GM19372 (cell line): ENCODE data around the gene BLOC1S3.

ENCODE experiments used
- ATAC-seq: cut with Tn5 transposase; IDR thresholded peaks from one replicate; pipeline ENCODE4 v1.9.1; 2021; ENCODE audit warnings: mild to moderate bottlenecking, low read depth, moderate library complexity; ENCODE audit not compliant: unreplicated experiment

BLOC1S3 gene

DNA sequence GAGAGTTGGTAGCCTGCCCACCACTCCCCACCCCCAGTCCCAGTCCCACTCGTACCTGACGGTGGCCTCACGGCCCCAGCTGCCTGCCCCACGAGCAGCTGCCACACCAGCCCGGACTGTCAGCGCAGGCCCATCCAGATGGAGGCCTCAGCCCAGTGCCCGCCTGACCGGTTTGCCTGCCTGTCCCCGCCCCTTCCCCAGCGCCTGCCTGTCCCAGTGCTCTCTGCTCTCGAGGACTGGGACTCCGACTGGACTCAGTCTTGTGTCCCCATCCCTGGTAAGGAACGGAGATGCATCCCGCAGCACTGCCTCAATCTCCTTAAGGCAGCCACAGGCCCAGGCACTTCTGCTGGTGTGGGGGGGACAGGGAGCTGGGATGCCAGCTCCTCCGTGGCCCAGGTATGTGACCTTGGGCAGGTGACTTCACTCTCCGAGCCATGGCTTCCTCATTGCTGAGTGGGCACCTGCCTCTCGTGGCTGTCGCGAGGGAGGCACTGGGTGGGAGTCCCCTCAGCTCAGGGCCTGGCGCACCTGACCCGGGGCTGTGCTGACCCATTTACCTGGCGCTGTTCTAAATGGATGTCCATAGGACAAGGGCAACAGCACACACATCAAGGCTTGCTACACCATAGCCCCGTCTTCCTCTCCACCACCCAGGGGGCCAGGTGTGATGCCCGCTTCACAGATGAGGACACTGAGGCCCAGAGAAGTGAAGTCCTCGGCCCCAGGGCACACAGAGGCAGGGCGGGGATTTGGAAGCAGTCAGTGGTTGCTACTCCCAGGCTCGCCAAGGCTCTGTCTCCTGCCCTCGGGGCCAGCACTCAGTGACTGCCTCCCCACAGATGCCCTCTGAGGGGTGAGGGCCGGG is 17.5 kb upstream of the BLOC1S3 start, which contains the start of gene NKPD1:
TSS of gene NKPD1 (minus strand) at position 113 of the 868 bp plus-strand sequence. CDS start 832 bp downstream, outside the sequence.
- ATAC-seq = no peak

DNA sequence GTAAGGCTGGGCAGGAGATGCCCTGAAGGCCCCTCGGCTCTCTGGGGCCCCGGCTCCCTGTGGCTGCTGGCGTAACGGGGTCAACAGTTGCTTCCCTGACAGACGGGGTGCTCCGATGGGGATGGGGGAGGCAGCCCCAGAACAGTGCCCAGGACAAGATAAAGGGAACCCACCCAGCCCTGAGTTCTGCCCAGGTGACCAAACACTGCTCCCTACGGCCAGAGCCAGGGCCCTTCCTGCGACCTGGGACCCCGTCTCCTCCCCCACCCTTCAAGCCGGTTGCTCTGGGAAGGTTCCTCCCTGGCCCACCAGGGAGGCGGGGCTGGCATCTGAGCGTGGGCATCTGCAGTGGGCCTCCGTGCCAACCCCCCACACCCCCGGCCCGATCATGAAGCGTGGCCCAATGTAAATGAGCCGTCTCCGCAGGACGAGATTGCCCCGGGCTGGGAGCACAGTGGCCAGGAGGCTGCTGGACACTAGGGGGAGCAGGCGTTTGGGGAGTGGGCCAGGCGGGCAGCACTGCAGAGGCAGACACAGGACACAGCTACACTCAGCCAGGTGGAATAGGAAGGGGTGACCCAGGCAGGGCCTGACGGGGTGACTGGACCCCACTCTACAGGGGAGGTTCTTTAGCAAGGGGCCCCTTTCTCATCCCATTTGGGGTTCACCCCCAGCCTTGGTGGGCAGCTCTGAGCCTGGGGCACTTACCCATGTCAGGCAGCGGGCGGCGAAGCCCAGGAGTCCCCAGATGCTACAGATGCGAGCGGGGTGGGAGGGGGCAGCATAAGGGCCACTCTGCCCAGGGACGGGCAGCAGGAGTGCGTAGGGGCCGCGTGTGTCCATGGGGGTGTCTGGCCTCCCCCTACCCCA is 16.6 kb upstream of the BLOC1S3 start:
- no peak for ATAC-seq

DNA sequence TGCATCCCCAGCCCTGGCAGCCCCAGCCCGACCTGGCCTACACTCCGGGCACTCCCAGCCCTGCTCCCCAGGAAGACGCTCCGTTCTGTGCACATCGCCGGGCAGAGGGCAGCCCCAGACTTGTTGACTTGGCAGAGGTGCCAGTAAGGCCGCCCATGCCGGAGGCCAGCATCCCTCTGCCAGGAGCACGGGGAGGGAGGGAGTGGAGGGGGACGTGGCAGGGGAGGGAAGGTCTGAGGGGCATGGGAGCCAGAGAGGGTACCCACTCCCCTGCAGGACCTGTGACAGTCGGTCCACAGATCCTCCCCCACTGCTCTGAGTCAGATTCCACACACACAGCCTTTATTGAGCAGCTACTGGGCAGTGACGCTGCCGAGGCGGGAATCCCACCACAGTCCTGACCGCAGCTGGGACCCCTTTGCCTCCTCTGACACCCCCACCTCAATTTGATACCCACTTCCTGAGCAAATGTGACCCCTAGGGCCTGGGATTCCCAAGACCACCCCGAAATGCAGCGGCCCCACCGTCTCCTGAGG is 15.9 kb upstream of the BLOC1S3 start:
- no peak for ATAC-seq

DNA sequence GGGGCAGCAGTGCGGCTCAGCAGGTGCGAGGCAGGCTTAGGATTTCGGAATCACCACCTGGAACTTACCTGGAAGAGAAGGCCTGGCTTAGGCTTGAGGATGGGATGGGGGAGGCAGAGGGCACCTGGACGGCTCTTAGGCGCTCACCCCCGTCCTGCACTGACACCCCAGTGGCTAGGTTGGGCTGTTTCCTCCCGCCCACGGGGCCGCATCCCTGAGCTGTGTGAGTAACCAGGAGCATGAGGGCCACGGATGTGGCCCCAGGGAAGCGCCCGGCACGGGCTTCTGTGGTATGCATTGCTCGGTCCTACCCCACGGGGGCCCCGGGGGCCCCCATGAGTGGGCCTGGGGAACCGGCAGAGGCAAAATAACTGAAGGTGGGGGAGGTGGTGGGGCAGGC is 15.4 kb upstream of the BLOC1S3 start:
- ATAC-seq = no peak

DNA sequence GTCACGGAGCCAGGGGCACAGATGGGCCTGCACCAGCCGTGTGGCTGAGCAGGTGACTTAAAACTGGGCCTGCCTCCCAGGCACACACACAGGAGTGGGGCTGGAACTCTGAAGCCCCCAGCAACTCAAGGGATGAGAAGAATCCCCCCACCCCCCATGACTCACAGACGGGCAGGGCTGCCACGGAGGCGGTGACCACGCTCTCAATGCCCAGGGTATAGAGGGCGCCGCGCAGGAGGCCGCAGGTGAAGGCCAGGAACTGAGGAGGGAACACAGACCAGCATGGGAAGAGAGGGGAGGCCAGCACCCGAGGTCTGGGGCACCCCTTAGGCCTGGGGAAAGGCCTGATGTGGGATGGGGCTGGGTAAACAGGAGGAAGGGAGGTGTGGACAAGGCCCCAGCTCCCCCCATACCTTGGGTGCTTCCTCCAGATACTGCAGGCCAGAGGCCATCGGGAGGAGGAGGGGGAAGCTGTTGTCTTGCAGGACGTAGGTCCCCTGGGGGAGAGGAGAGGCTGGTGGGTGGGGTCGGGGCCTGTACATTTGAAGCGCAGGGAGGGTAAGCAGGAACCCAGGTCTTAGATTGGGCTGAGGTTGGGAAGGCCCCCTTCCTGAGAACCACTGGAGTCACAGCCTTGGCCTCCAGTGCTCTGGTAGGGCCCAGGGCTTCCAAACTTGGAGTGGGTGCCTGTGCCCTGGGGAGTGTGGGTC is 14.7 kb upstream of the BLOC1S3 start:
- no peak for ATAC-seq

DNA sequence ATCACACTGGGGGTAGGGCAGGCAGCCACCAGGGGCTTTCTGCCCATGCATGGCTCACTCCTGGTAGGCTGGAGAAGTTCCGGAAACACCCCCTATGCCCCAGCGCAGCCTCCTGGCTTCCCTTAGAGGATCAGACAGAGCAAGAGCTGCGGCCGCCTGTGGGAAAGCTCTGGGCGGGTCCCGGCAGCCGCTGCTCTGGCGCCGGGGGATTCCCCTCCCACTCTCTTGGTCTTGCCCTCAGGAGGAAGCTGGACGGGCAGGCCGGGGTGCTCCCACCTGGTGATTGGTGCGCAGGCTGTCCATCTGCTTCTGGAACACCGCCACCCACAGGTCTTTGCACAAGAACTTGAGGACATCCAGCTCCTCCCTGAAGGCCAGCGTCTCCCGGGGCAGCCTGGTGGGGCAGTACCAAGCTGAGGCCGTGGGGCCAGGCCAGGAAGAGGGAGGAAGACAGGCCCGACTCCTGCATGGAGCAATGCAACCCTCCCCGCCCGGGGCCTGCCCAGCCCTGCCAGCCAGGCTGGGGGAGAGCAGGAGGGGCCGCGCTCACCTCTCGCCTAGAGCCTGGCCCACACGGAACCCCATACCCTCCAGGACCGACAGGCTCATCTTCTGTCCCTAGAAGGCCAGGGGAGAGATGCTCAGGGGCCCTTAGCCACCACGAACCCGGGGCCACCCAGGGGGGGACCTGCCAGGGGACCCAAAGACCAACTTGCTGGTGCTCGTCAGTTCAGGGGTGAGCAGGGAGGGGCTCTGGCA is 13.8 kb upstream of the BLOC1S3 start:
- ATAC-seq = no peak

DNA sequence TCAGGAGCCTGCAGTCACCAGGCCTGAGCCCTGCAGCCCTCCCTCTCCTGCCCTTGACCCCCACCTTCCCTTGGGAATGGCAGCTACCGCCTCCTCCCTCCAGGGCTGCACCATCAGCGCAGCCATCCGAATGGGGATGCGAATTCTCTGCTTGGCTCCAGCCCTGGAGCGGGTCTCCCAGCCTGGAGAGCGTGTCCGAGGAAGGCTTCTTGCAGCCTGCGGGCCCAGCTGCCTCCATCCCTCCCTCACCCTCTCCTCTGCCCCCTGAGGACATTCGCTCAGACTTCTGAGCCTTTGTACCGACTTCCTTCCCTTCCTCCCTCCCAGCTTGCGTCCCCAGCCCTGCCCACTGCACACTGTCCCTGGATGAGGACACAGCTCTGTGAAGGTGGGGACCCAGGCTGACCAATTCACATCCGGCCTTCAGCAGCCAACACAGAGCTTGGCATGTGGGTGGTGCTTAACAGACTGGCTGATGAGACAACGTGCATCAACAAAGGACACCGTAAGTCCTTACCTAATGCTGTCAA is 11.8 kb upstream of the BLOC1S3 start:
- ATAC-seq = no peak

DNA sequence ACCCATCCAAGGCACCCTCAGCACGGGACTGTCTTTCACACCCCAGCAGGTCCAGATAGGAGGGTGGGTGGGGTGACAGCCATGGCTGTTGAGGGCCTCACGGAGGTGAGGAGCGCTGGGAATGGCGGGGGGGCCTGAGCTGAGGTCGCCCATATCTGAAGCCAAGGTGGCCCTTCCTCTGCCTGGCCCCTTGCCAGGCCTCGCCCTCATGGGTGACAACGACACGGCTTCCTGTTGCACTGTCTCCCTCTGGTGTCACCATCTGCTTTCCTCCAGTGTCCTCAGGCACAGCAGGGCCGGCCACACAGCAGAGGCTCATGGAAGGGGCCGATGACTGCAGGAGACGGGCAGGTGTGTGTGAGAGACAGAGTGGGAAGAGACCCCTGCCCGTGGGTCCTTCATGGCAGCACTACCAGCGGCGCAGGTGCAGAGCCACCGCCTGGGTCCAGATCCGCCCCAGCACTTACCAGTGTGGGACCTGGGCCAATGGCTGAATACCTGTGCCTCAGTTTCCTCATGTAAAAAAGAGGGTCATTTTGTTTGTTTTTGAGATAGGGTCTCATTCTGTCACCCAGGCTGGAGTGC is 9.7 kb upstream of the BLOC1S3 start:
- ATAC-seq = no peak

DNA sequence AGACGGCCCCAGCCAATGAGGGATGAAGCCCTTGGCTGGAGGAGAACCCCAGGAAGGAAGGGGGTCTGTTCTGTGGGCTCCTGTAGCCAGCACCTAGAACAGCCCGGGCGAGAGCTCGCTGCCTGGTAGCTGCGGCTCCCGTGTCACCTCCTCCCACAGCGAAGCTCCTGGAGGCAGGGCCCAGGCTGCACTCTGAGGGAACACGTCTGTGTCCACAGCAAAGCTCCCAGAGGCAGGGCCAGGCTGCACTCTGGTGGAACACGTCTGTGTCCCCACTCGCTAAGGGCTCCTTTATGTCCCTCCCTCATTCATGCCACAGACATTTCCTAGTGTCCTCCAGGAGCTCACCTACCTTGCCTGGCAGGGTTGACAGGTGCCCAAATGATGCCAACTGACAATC is 9.0 kb upstream of the BLOC1S3 start:
- ATAC-seq = no peak

DNA sequence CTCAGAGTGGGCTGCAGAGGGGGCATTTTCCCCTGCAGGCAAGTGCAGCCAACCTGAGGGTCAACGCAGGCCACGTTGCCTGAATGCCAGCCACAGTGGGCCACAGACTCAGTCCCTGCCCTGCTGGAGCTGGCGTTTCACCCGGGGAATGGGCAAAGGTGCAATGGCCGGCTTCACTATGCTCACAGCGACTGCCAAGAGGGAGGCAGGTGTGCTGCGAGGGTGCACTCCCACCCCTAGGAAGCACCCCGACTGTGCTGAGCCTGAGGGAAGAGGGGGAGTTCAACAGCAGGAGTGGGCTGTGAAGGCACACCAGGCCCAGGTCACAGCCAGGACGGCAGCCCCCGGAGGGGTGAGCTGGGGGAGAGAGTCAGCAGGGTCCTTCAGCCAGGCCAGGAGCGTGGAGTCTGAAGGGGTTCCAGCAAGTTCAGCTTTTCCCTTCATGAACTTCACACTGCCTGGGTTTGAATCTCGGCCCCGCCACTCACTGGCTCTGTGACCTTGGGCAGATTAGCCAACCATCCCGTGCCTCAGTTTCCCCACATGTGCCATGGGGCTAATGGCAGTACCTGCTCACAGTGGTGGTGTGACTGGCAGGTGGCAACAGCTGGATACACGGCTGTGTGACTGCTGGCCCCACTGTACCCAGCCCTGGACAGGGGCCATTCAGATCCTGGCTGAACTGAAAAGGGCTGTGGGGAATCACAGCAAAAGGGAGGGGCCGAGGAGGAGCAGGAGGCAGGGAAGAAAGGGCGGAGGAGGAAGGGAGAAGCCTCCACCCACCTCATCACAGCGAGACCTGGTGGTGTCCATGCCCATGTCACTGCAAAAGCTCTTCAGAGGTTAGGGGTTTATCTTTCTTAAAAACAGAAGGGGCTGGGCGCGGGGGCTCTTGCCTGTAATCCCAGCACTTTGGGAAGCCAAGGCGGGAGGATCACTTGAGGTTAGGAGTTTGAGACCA is 8.2 kb upstream of the BLOC1S3 start:
- no peak for ATAC-seq

DNA sequence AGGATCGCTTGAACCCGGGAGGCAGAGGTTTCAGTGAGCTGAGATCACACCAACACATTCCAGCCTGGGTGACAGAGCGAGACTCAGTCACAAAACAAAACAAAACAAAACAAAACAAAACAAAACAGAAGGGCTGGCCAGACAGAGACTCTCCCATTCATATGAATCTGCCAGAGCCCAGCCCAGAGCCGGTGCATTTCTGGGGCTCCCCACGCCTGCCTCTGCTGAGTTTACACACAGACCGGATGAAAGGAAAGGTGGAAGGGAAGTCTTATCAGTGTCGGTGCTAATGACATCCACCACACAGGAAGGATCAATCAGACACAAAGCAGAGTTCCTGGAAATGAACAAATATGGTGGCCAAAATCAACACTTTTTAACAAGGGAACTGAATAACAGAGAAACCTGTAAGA is 7.4 kb upstream of the BLOC1S3 start:
- no peak for ATAC-seq

DNA sequence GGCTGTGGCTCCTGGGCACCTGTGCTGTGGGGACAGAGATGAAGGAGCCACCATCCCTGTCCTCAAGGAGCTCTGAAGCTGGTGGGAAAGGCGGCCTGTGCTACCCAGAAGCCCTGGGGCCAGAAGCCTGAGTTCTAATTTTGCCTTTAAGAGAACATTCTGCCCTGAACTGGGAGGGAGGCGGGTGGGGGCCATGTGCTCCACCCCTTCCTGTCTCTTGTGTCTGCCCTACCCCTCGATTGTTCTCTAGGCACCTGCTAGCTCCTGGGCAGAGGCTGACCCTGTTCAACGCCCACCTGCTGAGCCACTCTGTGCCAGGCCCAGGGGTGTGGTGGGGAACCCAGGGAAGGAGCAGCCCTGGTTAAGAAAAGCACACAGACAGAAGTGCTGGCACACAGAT is 6.4 kb upstream of the BLOC1S3 start:
- ATAC-seq = no peak

DNA sequence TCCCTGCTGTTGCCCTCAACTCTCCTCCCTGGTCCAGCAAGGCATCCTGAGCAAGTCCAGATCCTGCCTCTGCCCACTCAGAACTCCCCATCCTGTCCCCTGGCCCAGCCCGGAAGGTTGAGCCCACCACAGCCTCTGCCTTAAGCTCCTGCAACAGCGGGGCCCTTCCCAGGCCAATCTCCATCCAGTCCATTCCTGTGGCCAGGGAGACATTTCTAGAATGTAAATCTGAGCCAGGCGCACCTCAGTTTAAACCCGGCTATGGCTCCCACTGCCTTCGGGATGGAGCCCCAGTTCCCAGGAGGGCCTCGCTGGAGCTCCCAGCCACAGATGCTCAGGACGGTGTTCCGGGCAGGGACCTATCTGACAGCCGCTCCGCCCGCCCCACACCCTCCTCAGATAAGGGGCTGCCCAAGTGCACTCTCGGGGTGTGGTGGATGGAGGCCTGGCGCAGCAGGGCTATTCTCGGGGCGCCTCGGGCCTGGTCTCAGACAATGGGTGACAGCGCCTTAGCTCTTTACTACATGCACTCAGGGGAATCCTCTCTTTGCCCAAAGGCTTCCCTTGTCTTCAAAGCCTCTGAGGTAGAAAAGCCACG is 5.9 kb upstream of the BLOC1S3 start:
- no peak for ATAC-seq

DNA sequence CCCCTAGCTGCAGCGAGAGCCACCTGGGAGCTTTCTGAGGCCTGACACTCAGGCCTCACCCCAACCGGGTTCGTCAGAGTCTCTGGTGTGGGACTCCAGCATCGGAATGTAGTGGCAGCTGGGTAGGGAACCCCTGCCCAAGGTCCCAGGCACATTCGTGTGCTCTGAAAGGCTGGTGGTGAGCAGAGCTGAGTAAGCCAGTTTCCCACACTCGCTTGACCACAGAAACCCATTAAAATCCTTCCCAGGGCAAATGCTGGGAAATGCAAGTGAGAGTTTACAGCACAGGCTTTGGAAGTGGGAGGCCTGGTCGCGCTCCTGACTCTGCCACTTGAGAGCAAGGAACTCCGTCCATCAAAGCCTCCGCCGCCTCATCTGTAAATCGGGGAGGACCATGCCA is 4.8 kb upstream of the BLOC1S3 start:
- no peak for ATAC-seq

DNA sequence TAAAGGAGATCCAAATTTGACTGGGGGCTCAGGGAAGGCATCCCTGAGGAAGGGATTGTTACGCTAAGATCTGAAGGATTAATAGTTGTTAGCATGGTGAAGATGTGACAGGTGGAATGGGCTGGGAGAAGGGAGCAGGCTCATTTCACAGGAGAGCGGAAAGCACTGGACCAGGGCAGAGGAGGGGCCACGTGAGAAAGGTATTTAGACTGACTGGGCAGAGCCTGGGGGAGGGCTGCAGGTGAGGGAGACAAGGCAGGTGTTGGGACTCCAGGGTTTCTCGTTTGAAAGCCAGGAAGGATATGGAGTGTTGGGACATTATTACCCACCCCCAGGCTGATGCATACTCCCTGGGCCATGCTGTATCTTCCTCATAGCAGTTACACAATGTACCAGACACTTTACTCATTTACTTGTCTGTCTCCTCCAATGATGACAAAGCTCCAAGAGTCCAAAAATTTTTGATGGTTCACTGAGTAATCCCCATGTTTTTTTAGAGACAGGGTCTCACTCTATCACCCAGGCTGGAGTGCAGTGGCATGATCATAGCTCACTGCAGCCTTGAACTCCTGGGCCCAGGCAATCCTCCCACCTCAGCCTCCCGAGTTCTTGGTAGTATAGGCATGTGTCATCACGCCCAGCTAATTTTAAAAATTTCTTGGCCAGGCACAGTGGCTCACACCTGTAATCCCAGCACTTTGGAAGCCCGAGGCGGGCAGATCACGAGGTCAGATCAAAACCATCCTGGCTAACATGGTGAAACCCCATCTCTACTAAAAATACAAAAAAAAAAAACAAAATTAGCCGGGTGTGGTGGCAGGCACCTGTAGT is 2.9 kb upstream of the BLOC1S3 start:
- no peak for ATAC-seq

DNA sequence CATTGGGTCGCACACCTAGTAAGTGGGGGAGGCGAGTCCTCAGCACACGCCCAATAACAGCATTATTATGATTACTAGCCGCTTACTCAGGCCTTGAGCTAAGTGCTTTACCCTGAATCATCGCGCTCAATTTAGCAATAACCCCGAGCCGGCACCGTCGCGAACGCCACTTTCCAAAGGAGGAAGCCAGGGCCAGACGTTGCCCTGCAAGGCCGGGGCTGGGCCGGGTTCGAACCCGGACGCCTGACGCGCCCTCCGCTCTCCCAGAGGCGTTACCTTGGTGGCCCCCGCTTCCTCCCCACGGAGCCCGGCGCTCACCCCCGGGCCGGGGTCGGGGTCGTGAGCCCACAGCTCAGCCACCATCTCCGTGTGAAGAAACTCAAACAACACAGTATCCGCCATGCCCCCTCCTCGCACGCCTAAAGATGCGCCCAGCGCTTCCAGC is 745 bp upstream of the BLOC1S3 start, which contains the start of gene TRAPPC6A:
TSS of gene TRAPPC6A (minus strand) at position 421 of the 445 bp plus-strand sequence. CDS start at position 402, 19 bp downstream.
- no peak for ATAC-seq
